DND-41 (cell line): ENCODE results near the gene MCM5.
A peak's percentile ranks its signal among the peaks of the same experiment; 100 is the strongest.
"Not testable (repeated sequence)": the region's sequence is repeated elsewhere in the genome, so short reads cannot be mapped to it uniquely, and the experiment has no call there.

Experiments used
- ATAC-seq: fragments of 200-7000 bp; cut with Tn5 transposase; 3 replicates; pipeline ENCODE4 v1.9.1; 2021; ENCODE audit warnings: low read depth; ENCODE audit not compliant: insufficient read depth
- DNase-seq: peaks from one replicate; pipeline ENCODE4 v3.0.0-alpha.2; 2020
- H2AFZ ChIP-seq: 2 replicates; pipeline ENCODE4 v1.6.0; 2012; ENCODE audit warnings: low read depth, low read length
- H3K27ac ChIP-seq: 2 replicates; pipeline ENCODE4 v1.5.1; 2012; ENCODE audit warnings: low read length, inconsistent platforms
- H3K27me3 ChIP-seq: fragments of 200-600 bp; sonication (generic); 2 replicates; pipeline ENCODE4 v1.6.0; 2012; ENCODE audit warnings: low read length, mild to moderate bottlenecking, inconsistent platforms; ENCODE audit not compliant: insufficient read depth, poor library complexity
- H3K36me3 ChIP-seq: 2 replicates; pipeline ENCODE4 v1.5.1; 2012; ENCODE audit warnings: low read length, inconsistent platforms; ENCODE audit not compliant: insufficient read depth
- H3K4me1 ChIP-seq: 2 replicates; pipeline ENCODE4 v1.5.1; 2012; ENCODE audit warnings: mild to moderate bottlenecking, low read length; ENCODE audit not compliant: insufficient read depth
- H3K4me2 ChIP-seq: 2 replicates; pipeline ENCODE4 v1.6.0; 2012; ENCODE audit warnings: mild to moderate bottlenecking, moderate library complexity, low read length, inconsistent platforms; ENCODE audit not compliant: insufficient read depth
- H3K4me3 ChIP-seq, 2 experiments: fragments of 200-600 bp in 1 of 2; shearing (Covaris generic) in 1 of 2; 2 replicates each; pipeline ENCODE4 v1.5.1; 2012 to 2016; ENCODE audit warnings: inconsistent platforms in 2 of 2, low read length in 2 of 2, mild to moderate bottlenecking in 2 of 2, low read depth in 1 of 2, moderate library complexity in 1 of 2
- H3K79me2 ChIP-seq: 2 replicates; pipeline ENCODE4 v1.6.0; 2012; ENCODE audit warnings: low read length, inconsistent platforms; ENCODE audit not compliant: insufficient read depth
- H3K9ac ChIP-seq: 2 replicates; pipeline ENCODE4 v1.6.0; 2012; ENCODE audit warnings: low read depth, mild to moderate bottlenecking, inconsistent platforms, low read length, moderate library complexity
- H3K9me3 ChIP-seq: 2 replicates; pipeline ENCODE4 v1.5.1; 2012; ENCODE audit warnings: low read length, moderate library complexity, mild to moderate bottlenecking, inconsistent platforms; ENCODE audit not compliant: insufficient read depth, severe bottlenecking
- H4K20me1 ChIP-seq: 2 replicates; pipeline ENCODE4 v1.6.0; 2012; ENCODE audit warnings: low read length; ENCODE audit not compliant: insufficient read depth
- EZH2 ChIP-seq: IDR thresholded peaks from 3 replicates; pipeline ENCODE4 v1.6.1; 2012; ENCODE audit warnings: borderline replicate concordance, low read depth, mild to moderate bottlenecking, moderate library complexity, low read length, inconsistent platforms; ENCODE audit not compliant: severe bottlenecking
- TF ChIP-seq, protein P1 (sequence below): IDR thresholded peaks from 2 replicates; pipeline ENCODE4 v1.5.1; 2012; ENCODE audit warnings: borderline replicate concordance, low read length, moderate library complexity, mild to moderate bottlenecking; ENCODE audit not compliant: poor library complexity, severe bottlenecking; ENCODE audit errors: extremely low read depth

Gene MCM5

DNA sequence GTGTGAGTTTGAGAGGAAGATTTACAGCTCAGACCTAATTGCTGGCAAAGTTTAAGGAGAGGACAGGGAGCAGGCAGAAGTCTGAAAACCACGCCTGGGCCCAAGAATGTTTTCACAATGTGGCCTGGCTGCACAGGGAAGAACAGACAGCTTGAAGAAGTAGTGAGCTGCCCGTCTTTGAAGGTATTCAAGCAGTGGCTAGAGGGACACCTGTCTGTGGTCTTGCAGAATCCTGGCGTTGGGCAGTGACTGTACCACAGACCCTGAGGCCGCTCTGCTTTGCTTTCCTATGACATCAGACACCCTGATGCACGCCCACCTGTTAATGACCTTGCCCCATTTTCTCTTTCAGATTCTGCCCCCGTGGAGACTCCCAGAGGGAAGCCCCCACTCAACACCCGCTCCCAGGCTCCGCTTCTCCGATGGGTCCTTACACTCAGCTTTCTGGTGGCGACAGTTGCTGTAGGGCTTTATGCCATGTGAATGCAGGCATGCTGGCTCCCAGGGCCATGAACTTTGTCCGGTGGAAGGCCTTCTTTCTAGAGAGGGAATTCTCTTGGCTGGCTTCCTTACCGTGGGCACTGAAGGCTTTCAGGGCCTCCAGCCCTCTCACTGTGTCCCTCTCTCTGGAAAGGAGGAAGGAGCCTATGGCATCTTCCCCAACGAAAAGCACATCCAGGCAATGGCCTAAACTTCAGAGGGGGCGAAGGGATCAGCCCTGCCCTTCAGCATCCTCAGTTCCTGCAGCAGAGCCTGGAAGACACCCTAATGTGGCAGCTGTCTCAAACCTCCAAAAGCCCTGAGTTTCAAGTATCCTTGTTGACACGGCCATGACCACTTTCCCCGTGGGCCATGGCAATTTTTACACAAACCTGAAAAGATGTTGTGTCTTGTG, 6.6 kb upstream of the MCM5 start:
- H3K27me3 ChIP-seq = no peaks in the 10 kb centered on the region
- H4K20me1 ChIP-seq = no peaks in the 10 kb centered on the region
- H3K36me3 ChIP-seq = no peaks in the 10 kb centered on the region
- ATAC-seq (no peak), DNase-seq (no peak)
- no peaks in the 10 kb centered on the region for H3K9me3 ChIP-seq
- H3K9ac ChIP-seq = no peak overlapping the region
- H3K27ac ChIP-seq = no peak overlapping the region
- H3K4me3 ChIP-seq = no peak overlapping the region
- H3K4me1 ChIP-seq = no peaks in the 10 kb centered on the region
- TF ChIP-seq EZH2 = no peak
- TF ChIP-seq, protein P1, sequence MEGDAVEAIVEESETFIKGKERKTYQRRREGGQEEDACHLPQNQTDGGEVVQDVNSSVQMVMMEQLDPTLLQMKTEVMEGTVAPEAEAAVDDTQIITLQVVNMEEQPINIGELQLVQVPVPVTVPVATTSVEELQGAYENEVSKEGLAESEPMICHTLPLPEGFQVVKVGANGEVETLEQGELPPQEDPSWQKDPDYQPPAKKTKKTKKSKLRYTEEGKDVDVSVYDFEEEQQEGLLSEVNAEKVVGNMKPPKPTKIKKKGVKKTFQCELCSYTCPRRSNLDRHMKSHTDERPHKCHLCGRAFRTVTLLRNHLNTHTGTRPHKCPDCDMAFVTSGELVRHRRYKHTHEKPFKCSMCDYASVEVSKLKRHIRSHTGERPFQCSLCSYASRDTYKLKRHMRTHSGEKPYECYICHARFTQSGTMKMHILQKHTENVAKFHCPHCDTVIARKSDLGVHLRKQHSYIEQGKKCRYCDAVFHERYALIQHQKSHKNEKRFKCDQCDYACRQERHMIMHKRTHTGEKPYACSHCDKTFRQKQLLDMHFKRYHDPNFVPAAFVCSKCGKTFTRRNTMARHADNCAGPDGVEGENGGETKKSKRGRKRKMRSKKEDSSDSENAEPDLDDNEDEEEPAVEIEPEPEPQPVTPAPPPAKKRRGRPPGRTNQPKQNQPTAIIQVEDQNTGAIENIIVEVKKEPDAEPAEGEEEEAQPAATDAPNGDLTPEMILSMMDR = no peak
- peak overlapping the region; percentile 43; the same call in 1 of the 2 replicates for H2AFZ ChIP-seq
- H3K79me2 ChIP-seq = no peaks in the 10 kb centered on the region
- no peak overlapping the region for H3K4me2 ChIP-seq

GRCh38 chr22:35394011-35394312, 6.0 kb upstream of the MCM5 start:
- Histone ChIP-seq H3K4me3 (no peak overlapping the region), H3K27me3 (no peaks in the 10 kb centered on the region), H3K79me2 (no peaks in the 10 kb centered on the region; the same call in 1 of the 2 replicates), H3K9ac (no peak overlapping the region), H2AFZ (peak overlapping the region; percentile 43; the same call in 1 of the 2 replicates), H3K36me3 (no peaks in the 10 kb centered on the region), H3K4me1 (peaks cover 5% of the 10 kb centered on the region), H3K9me3 (no peaks in the 10 kb centered on the region), H3K4me2 (no peak overlapping the region), H4K20me1 (no peaks in the 10 kb centered on the region), H3K27ac (no peak overlapping the region)
- TF ChIP-seq, protein P1 = no peak
- TF ChIP-seq EZH2 = no peak
- no peak for ATAC-seq
- DNase-seq = no peak

- ATAC-seq = no peak
- no peak overlapping the region for H3K4me3 ChIP-seq
- H4K20me1 ChIP-seq = no peaks in the 10 kb centered on the region
- H3K4me2 ChIP-seq = no peak overlapping the region
- no peak overlapping the region for H3K9ac ChIP-seq
- no peaks in the 10 kb centered on the region for H3K9me3 ChIP-seq
- peaks cover 10% of the 10 kb centered on the region for H3K4me1 ChIP-seq
- no peak overlapping the region for H3K27ac ChIP-seq
- no peak for TF ChIP-seq EZH2
- TF ChIP-seq, protein P1 = no peak
- H3K27me3 ChIP-seq = no peaks in the 10 kb centered on the region
- DNase-seq = no peak
- peaks cover 7% of the 10 kb centered on the region for H3K79me2 ChIP-seq
- H2AFZ ChIP-seq = no peak overlapping the region
- H3K36me3 ChIP-seq = peaks cover under 1% of the 10 kb centered on the region; the same call in 1 of the 2 replicates
Measured at GRCh38 chr22:35394810-35395563, 5.0 kb upstream of the MCM5 start.

GRCh38 chr22:35396622-35397021, 3.3 kb upstream of the MCM5 start:
- H3K27ac ChIP-seq, H3K4me3 ChIP-seq, H2AFZ ChIP-seq, ATAC-seq, H3K9me3 ChIP-seq, H3K4me2 ChIP-seq, H3K9ac ChIP-seq, DNase-seq, H4K20me1 ChIP-seq, H3K27me3 ChIP-seq: not testable (repeated sequence)
- H3K4me1 ChIP-seq = peaks cover 20% of the 10 kb centered on the region
- H3K79me2 ChIP-seq = peaks cover 24% of the 10 kb centered on the region
- H3K36me3 ChIP-seq = peaks cover 14% of the 10 kb centered on the region
